H1 (cell line): ENCODE results near the gene BICRAL. TPM values are rescaled to one million over a fixed set of nuclear protein-coding genes. Genes with fewer than 3 reads are reported as not detected.
A peak's percentile ranks its signal among the peaks of the same experiment; 100 is the strongest.

Experiments
- CTCF ChIA-PET: fragments of 300-600 bp; sonication (Branson Sonifier 250); formaldehyde crosslinking; loops from one replicate; lab custom pipeline; 2021; ENCODE audit not compliant: partially characterized antibody; lab: Charles Lee
- POLR2A ChIA-PET: fragments of 300-600 bp; sonication (Branson Sonifier 250); formaldehyde crosslinking; loops from one replicate; lab custom pipeline; 2021; ENCODE audit warnings: inconsistent platforms; ENCODE audit not compliant: partially characterized antibody; lab: Charles Lee
- DNase-seq, 2 experiments: peaks; one replicate each; pipeline versions ENCODE4 v3.0.0 to v3.0.0-alpha.2; 2010 to 2022; ENCODE audit warnings: low spot score in 2 of 2, low read depth in 1 of 2, mixed read lengths in 1 of 2
- FAIRE-seq: peaks from 2 replicates; lab custom pipeline; 2011; peaks lifted over from hg19 to GRCh38; lab: Jason Lieb, UNC
- H2AFZ ChIP-seq: 2 replicates; pipeline ENCODE4 v1.8.1; 2012; ENCODE audit warnings: low read length, inconsistent platforms
- H2AK5ac ChIP-seq: 2 replicates; pipeline ENCODE4 v1.6.1; 2013; ENCODE audit warnings: low read depth, low read length
- H2BK120ac ChIP-seq: replicated peaks from 2 replicates; pipeline ENCODE3; 2013; ENCODE audit warnings: low read depth, low read length, inconsistent platforms
- H2BK12ac ChIP-seq: 2 replicates; pipeline ENCODE4 v1.6.1; 2013; ENCODE audit warnings: low read depth, low read length
- H2BK15ac ChIP-seq: 2 replicates; pipeline ENCODE4 v1.6.1; 2013; ENCODE audit warnings: low read length
- H2BK20ac ChIP-seq: 2 replicates; pipeline ENCODE4 v1.6.1; 2013; ENCODE audit warnings: low read length
- H2BK5ac ChIP-seq: 2 replicates; pipeline ENCODE4 v1.6.1; 2013; ENCODE audit warnings: low read depth, low read length
- H3K14ac ChIP-seq: 2 replicates; pipeline ENCODE4 v1.6.1; 2013; ENCODE audit warnings: inconsistent platforms; ENCODE audit not compliant: insufficient read length
- H3K18ac ChIP-seq: 2 replicates; pipeline ENCODE4 v1.6.1; 2013; ENCODE audit warnings: low read length; ENCODE audit errors: extremely low read depth
- H3K23ac ChIP-seq: 2 replicates; pipeline ENCODE4 v1.6.1; 2013; ENCODE audit warnings: inconsistent platforms; ENCODE audit not compliant: insufficient read length
- H3K23me2 ChIP-seq: 2 replicates; pipeline ENCODE4 v1.6.1; 2013; ENCODE audit warnings: low read depth, low read length
- H3K27ac ChIP-seq: 2 replicates; pipeline ENCODE4 v1.6.1; 2011; ENCODE audit warnings: low read depth, low read length, inconsistent platforms
- H3K27me3 ChIP-seq, 4 experiments: replicated peaks in 1 of 4; 1 replicate in 1 of 4; 2 replicates in 3 of 4; pipeline versions ENCODE4 v1.6.1 to v1.8.1; 2011 to 2013; ENCODE audit warnings: low read length in 3 of 4, mild to moderate bottlenecking in 3 of 4, inconsistent platforms in 2 of 4, mixed read lengths in 2 of 4, moderate library complexity in 1 of 4; ENCODE audit not compliant: control insufficient read depth in 3 of 4, insufficient read depth in 3 of 4; ENCODE audit errors: extremely low read depth in 1 of 4
- H3K36me3 ChIP-seq, 4 experiments: 2 replicates each; pipeline versions ENCODE4 v1.6.1 to v1.8.1; 2011 to 2013; ENCODE audit warnings: mild to moderate bottlenecking in 4 of 4, low read length in 3 of 4, moderate library complexity in 2 of 4, control low read depth in 1 of 4, inconsistent platforms in 1 of 4; ENCODE audit not compliant: insufficient read depth in 4 of 4, control insufficient read depth in 2 of 4
- H3K4ac ChIP-seq: replicated peaks from 2 replicates; pipeline ENCODE3; 2013; ENCODE audit warnings: low read length, low read depth, mixed read lengths, inconsistent platforms; ENCODE audit not compliant: insufficient read length
- H3K4me1 ChIP-seq, 4 experiments: replicated peaks in 1 of 4; 1 replicate in 1 of 4; 2 replicates in 3 of 4; pipeline versions ENCODE4 v1.6.1 to v1.8.1; 2011 to 2013; ENCODE audit warnings: low read length in 3 of 4, inconsistent platforms in 2 of 4, mixed read lengths in 1 of 4; ENCODE audit not compliant: insufficient read depth in 4 of 4, control insufficient read depth in 3 of 4
- H3K4me2 ChIP-seq, 2 experiments: 2 replicates each; pipeline versions ENCODE4 v1.6.1 to v1.8.1; 2011 to 2013; ENCODE audit warnings: low read depth in 2 of 2, low read length in 2 of 2, control low read depth in 1 of 2, inconsistent platforms in 1 of 2, mild to moderate bottlenecking in 1 of 2; ENCODE audit not compliant: insufficient read depth in 1 of 2
- H3K4me3 ChIP-seq, 4 experiments: fragments of 200-600, 300-600 bp in 1 of 4; sonication (generic), shearing (Covaris generic), sonication (Bioruptor Twin) in 1 of 4; 2 replicates each; pipeline versions ENCODE4 v1.5.1 to v1.8.1; 2011 to 2016; ENCODE audit warnings: low read length in 4 of 4, low read depth in 3 of 4, control low read depth in 2 of 4, inconsistent platforms in 2 of 4, mild to moderate bottlenecking in 2 of 4, mixed read lengths in 1 of 4, moderate library complexity in 1 of 4; ENCODE audit not compliant: insufficient read depth in 2 of 4; ENCODE audit errors: extremely low read depth in 1 of 4
- H3K56ac ChIP-seq: replicated peaks from 2 replicates; pipeline ENCODE3; 2013; ENCODE audit warnings: low read depth, mild to moderate bottlenecking, mixed read lengths, low read length, inconsistent platforms; ENCODE audit not compliant: insufficient read length
- H3K79me1 ChIP-seq: 2 replicates; pipeline ENCODE4 v1.6.1; 2013; ENCODE audit warnings: low read depth, low read length, control low read depth
- H3K79me2 ChIP-seq, 2 experiments: 2 replicates each; pipeline versions ENCODE4 v1.6.1 to v1.8.1; 2012 to 2013; ENCODE audit warnings: low read length in 2 of 2, mild to moderate bottlenecking in 2 of 2, inconsistent platforms in 1 of 2; ENCODE audit not compliant: insufficient read depth in 2 of 2, control insufficient read depth in 1 of 2
- H3K9ac ChIP-seq, 4 experiments: replicated peaks in 1 of 4; 1 replicate in 1 of 4; 2 replicates in 3 of 4; pipeline versions ENCODE4 v1.6.1 to v1.8.1; 2011 to 2013; ENCODE audit warnings: low read depth in 3 of 4, low read length in 3 of 4, control low read depth in 2 of 4, mild to moderate bottlenecking in 2 of 4, moderate library complexity in 2 of 4, inconsistent platforms in 1 of 4; ENCODE audit errors: extremely low read depth in 1 of 4
- H3K9me3 ChIP-seq, 2 experiments: 2 replicates each; pipeline versions ENCODE4 v1.6.1 to v1.8.1; 2012 to 2013; ENCODE audit warnings: mild to moderate bottlenecking in 2 of 2, moderate library complexity in 2 of 2, control low read depth in 1 of 2, inconsistent platforms in 1 of 2, low read depth in 1 of 2, low read length in 1 of 2, mixed read lengths in 1 of 2; ENCODE audit not compliant: insufficient read depth in 2 of 2
- H4K20me1 ChIP-seq, 2 experiments: replicated peaks in 1 of 2; 2 replicates each; pipeline versions ENCODE3 to v1.8.1; 2011 to 2013; ENCODE audit warnings: inconsistent platforms in 2 of 2, low read length in 2 of 2, mild to moderate bottlenecking in 1 of 2; ENCODE audit not compliant: insufficient read depth in 2 of 2, control insufficient read depth in 1 of 2
- H4K5ac ChIP-seq: 2 replicates; pipeline ENCODE4 v1.6.1; 2013; ENCODE audit warnings: low read length, low read depth, mixed read lengths, inconsistent platforms; ENCODE audit not compliant: insufficient read length
- H4K8ac ChIP-seq: 2 replicates; pipeline ENCODE4 v1.8.0; 2013; ENCODE audit warnings: mild to moderate bottlenecking, moderate library complexity, low read length, inconsistent platforms; ENCODE audit not compliant: insufficient read depth; ENCODE audit errors: extremely low read depth
- H4K91ac ChIP-seq: replicated peaks from 2 replicates; pipeline ENCODE3; 2013; ENCODE audit warnings: low read length, mixed read lengths, inconsistent platforms; ENCODE audit not compliant: insufficient read length
- BCL11A ChIP-seq, 2 experiments: IDR thresholded peaks; one replicate each; pipeline ENCODE4 v1.6.1; 2011; ENCODE audit warnings: low read depth in 2 of 2, low read length in 2 of 2, mild to moderate bottlenecking in 2 of 2
- CEBPB ChIP-seq: IDR thresholded peaks from 2 replicates; pipeline ENCODE4 v1.6.1; 2012; ENCODE audit warnings: low read depth, low read length
- KDM4A ChIP-seq: IDR thresholded peaks from one replicate; pipeline ENCODE4 v1.7.1; 2012; ENCODE audit warnings: low read depth, mild to moderate bottlenecking, moderate library complexity, low read length, inconsistent platforms; ENCODE audit not compliant: severe bottlenecking
- TAF7 ChIP-seq: optimal IDR thresholded peaks from 2 replicates; pipeline ENCODE3; 2011; ENCODE audit warnings: low read depth, mild to moderate bottlenecking, inconsistent platforms, low read length, moderate library complexity, borderline replicate concordance
- WGBS, 2 experiments: shearing (Covaris generic) in 1 of 2; methylation state at CpG; one replicate each; pipeline versions ENCODE4 v1.1.6 to v1.1.7; 2013 to 2015; ENCODE audit warnings: low lambda C conversion rate in 2 of 2, mixed read lengths in 2 of 2, inconsistent platforms in 1 of 2, low coverage in 1 of 2, missing lambda C conversion rate in 1 of 2; ENCODE audit not compliant: insufficient replicate concordance in 2 of 2, insufficient coverage in 1 of 2, insufficient read length in 1 of 2; ENCODE audit errors: extremely low coverage in 1 of 2, missing lambda C conversion rate in 1 of 2; 5-methylcytosine and 5-hydroxymethylcytosine counted together
- polyA plus RNA-seq, 7 experiments: library from polyadenylated mRNA; depleted of rRNA in 3 of 7; stranded (reverse) in 5 of 7; unstranded in 2 of 7; fragments of >200 nt in 5 of 7; fragments of 200-250 nt in 2 of 7; gene quantifications; 1 replicate in 5 of 7; 2 replicates in 1 of 7; 4 replicates in 1 of 7; pipeline versions ENCODE4 v1.2.1 to v1.2.3, GENCODE V29; 2011 to 2013; ENCODE audit warnings: missing spikeins in 2 of 7, mixed read lengths in 2 of 7
- total RNA-seq: library from RNA; stranded (reverse); fragmentation: NEBNext Ultra II Directional; extraction: Animal tissue kit (Norgen Biotek cat#: 25700); gene quantifications from 2 replicates; pipeline ENCODE4 v1.2.1, GENCODE V29; 2021

BICRAL gene
- total and polyA plus RNA-seq, 2 of the 8 experiments (the other 6 are each of a cell fraction or from before 2014, with no cell fraction given) = 9.4 to 12.2 TPM

- Histone ChIP-seq H3K4me2 (no peak overlapping the region), H2BK120ac (no peak overlapping the region), H3K18ac (peak overlapping the region; percentile 41; the same call in 1 of the 2 replicates), H2AFZ (no peak overlapping the region), H3K27me3 (no peaks in the 10 kb centered on the region), H4K8ac (no peak overlapping the region), H3K23ac (no peak overlapping the region), H3K36me3 (no peaks in the 10 kb centered on the region; a peak in 1 of 8 replicates), H3K23me2 (no peaks in the 10 kb centered on the region), H3K4ac (no peak overlapping the region), H2BK5ac (0 out of 2 replicates have a peak overlapping the region, but pooled peaks have one; percentile 56), H3K4me1 (peaks cover 1 to 21% (median 14%) of the 10 kb centered on the region in 4 experiments), H3K14ac (no peak overlapping the region), H3K79me1 (no peaks in the 10 kb centered on the region), H3K4me3 (no peak overlapping the region), H4K20me1 (no peaks in the 10 kb centered on the region), H3K56ac (no peak overlapping the region), H2BK20ac (no peak overlapping the region), H3K79me2 (peaks cover 0 to 5% of the 10 kb centered on the region in 2 experiments; a peak in 1 of 4 replicates), H2BK15ac (no peak overlapping the region), H2BK12ac (peak overlapping the region; percentile 50; the same call in 1 of the 2 replicates), H2AK5ac (no peak overlapping the region), H3K9ac (no peak overlapping the region), H3K27ac (no peak overlapping the region), H4K91ac (no peak overlapping the region), H3K9me3 (no peaks in the 10 kb centered on the region), H4K5ac (no peak overlapping the region)
- ChIA-PET CTCF (interaction anchor here (0.7 to 2.1 kb wide), 2 partner anchors 116 to 507 kb away, joined by 5 to 8 read pairs; no protein-coding TSS in a partner anchor), POLR2A (interaction anchor here (0.8 to 16.3 kb wide), 4 partner anchors 9 to 23 kb away, joined by 3 to 268 read pairs (median 20); partner anchors contain the start of gene BICRAL)
- WGBS, 2 experiments = 85% methylated on average over 8 of the region's 8 CpGs; no CpG with 5 or more reads in 1 of the 2 experiments
- DNase-seq = no peak
- no peak for FAIRE-seq
- TF ChIP-seq CEBPB (0 out of 2 replicates have a peak, but pooled peaks have one; percentile 21), KDM4A (no peak), BCL11A (IDR thresholded peaks at IDR 0.05; ENCODE audit: low read depth in 2 of 2, low read length in 2 of 2) (no peak), TAF7 (no peak)
Measured at GRCh38 chr6:42761287-42762067, 20.4 kb upstream of the BICRAL start.
